GM19238 (cell line): Measurements from ENCODE around the gene FFAR1.

Experiments
- DNase-seq: peaks from one replicate; pipeline ENCODE4 v3.0.0; 2011; ENCODE audit warnings: low spot score; ENCODE audit not compliant: insufficient read length

The FFAR1 gene

GRCh38 chr19:35388277-35389054, 40.8 kb downstream of the FFAR1 start:
- no peak for DNase-seq

GRCh38 chr19:35389192-35389861, 41.6 kb downstream of the FFAR1 start:
- no peak for DNase-seq

GRCh38 chr19:35392742-35393715, 45.3 kb downstream of the FFAR1 start:
- no peak for DNase-seq

GRCh38 chr19:35395382-35396199, 47.9 kb downstream of the FFAR1 start:
- DNase-seq, result no peak

- DNase-seq, result no peak
Observed at GRCh38 chr19:35396240-35396885, 48.7 kb downstream of the FFAR1 start.

GRCh38 chr19:35397064-35397463, 49.4 kb downstream of the FFAR1 start:
- DNase-seq, result no peak
